DOHH2 (cell line): ENCODE data around the gene ITPR2.

Experiments used
- H3F3A ChIP-seq: fragments of 200-600 bp; sonication (generic), shearing (Covaris generic); 2 replicates; pipeline ENCODE4 v1.6.0; 2016; ENCODE audit warnings: antibody characterized with exemption, mild to moderate bottlenecking; ENCODE audit not compliant: control insufficient read depth, insufficient read depth
- H3K27ac ChIP-seq: fragments of 200-600 bp; sonication (generic); 2 replicates; pipeline ENCODE4 v1.5.1; 2014; ENCODE audit warnings: low read depth, mild to moderate bottlenecking, low read length, moderate library complexity
- H3K27me3 ChIP-seq: fragments of 200-600 bp; sonication (generic); 2 replicates; pipeline ENCODE4 v1.6.1; 2014; ENCODE audit warnings: mild to moderate bottlenecking, low read length, mixed read lengths; ENCODE audit not compliant: control insufficient read depth
- H3K36me3 ChIP-seq: fragments of 200-600 bp; sonication (generic); 2 replicates; pipeline ENCODE4 v1.6.1; 2014; ENCODE audit warnings: mild to moderate bottlenecking, low read length, moderate library complexity, mixed read lengths; ENCODE audit not compliant: control insufficient read depth
- H3K4me1 ChIP-seq: fragments of 200-600 bp; sonication (generic); 2 replicates; pipeline ENCODE4 v1.6.1; 2014; ENCODE audit warnings: mild to moderate bottlenecking, low read length, mixed read lengths; ENCODE audit not compliant: control insufficient read depth
- H3K4me2 ChIP-seq: fragments of 200-600 bp; sonication (generic); 2 replicates; pipeline ENCODE4 v1.6.0; 2014; ENCODE audit warnings: mild to moderate bottlenecking, low read length, moderate library complexity
- H3K4me3 ChIP-seq: fragments of 200-600 bp; sonication (generic); 2 replicates; pipeline ENCODE4 v1.5.1; 2014; ENCODE audit warnings: mild to moderate bottlenecking, low read length, mixed read lengths
- H3K79me2 ChIP-seq: fragments of 200-600 bp; sonication (generic); 2 replicates; pipeline ENCODE4 v1.6.1; 2014; ENCODE audit warnings: mild to moderate bottlenecking, low read length, mixed read lengths; ENCODE audit not compliant: control insufficient read depth
- H3K9me2 ChIP-seq: fragments of 200-600 bp; sonication (generic); replicated peaks from 2 replicates; pipeline ENCODE4 v1.6.1; 2014; ENCODE audit warnings: mild to moderate bottlenecking, low read length, mixed read lengths; ENCODE audit not compliant: control insufficient read depth
- H3K9me3 ChIP-seq: fragments of 200-600 bp; sonication (generic); 2 replicates; pipeline ENCODE4 v1.6.1; 2014; ENCODE audit warnings: antibody characterized with exemption, low read length, mixed read lengths; ENCODE audit not compliant: control insufficient read depth, insufficient read depth
- H4K20me1 ChIP-seq: fragments of 200-600 bp; sonication (generic); 2 replicates; pipeline ENCODE4 v1.6.0; 2014; ENCODE audit warnings: low read depth, mild to moderate bottlenecking, antibody characterized with exemption, low read length, moderate library complexity; ENCODE audit not compliant: control insufficient read depth, insufficient read depth
- CTCF ChIP-seq: fragments of 200-600 bp; sonication (generic); IDR thresholded peaks from one replicate; pipeline ENCODE4 v1.5.1; 2014; ENCODE audit warnings: antibody characterized with exemption, mild to moderate bottlenecking, low read depth, low read length; ENCODE audit not compliant: poor library complexity, severe bottlenecking
- EZH2phosphoT487 ChIP-seq: fragments of 200-600 bp; sonication (generic); IDR thresholded peaks from 2 replicates; pipeline ENCODE4 v1.6.1; 2017; ENCODE audit warnings: borderline replicate concordance, mild to moderate bottlenecking, antibody characterized with exemption, low read length, moderate library complexity, mixed read lengths

The ITPR2 gene

GRCh38 chr12:26831951-26832821 is 808 bp downstream of the ITPR2 start:
- Histone ChIP-seq H3K27ac (peak overlapping the region; percentile 87), H3F3A (peaks cover 6% of the 10 kb centered on the region; the same call in 1 of the 2 replicates), H3K4me3 (peak overlapping the region; percentile 97), H3K9me2 (no peaks in the 10 kb centered on the region), H4K20me1 (peaks cover 12% of the 10 kb centered on the region), H3K79me2 (peaks cover 48% of the 10 kb centered on the region), H3K27me3 (no peaks in the 10 kb centered on the region), H3K9me3 (no peaks in the 10 kb centered on the region), H3K4me2 (peak overlapping the region; percentile 96), H3K4me1 (peaks cover 53% of the 10 kb centered on the region), H3K36me3 (peaks cover 12% of the 10 kb centered on the region)
- TF ChIP-seq CTCF: peak; percentile 20
- no peak for TF ChIP-seq EZH2phosphoT487

GRCh38 chr12:26830783-26831551 is 2.0 kb downstream of the ITPR2 start:
- H3K9me3 ChIP-seq: no peaks in the 10 kb centered on the region
- no peak for TF ChIP-seq CTCF
- H3K27ac ChIP-seq: no peak overlapping the region
- H3K36me3 ChIP-seq: peaks cover 12% of the 10 kb centered on the region
- peaks cover 59% of the 10 kb centered on the region for H3K4me1 ChIP-seq
- H3K4me3 ChIP-seq: peak overlapping the region; percentile 65
- peaks cover 3% of the 10 kb centered on the region; the same call in 1 of the 2 replicates for H3F3A ChIP-seq
- H3K9me2 ChIP-seq: no peaks in the 10 kb centered on the region
- peak overlapping the region; percentile 70 for H3K4me2 ChIP-seq
- H4K20me1 ChIP-seq: peaks cover 12% of the 10 kb centered on the region
- peaks cover 60% of the 10 kb centered on the region for H3K79me2 ChIP-seq
- no peaks in the 10 kb centered on the region for H3K27me3 ChIP-seq

GRCh38 chr12:26830363-26830762 is 2.6 kb downstream of the ITPR2 start:
- Histone ChIP-seq H3K27me3 (no peaks in the 10 kb centered on the region), H3K79me2 (peaks cover 66% of the 10 kb centered on the region), H4K20me1 (peaks cover 12% of the 10 kb centered on the region), H3K4me3 (peak overlapping the region; percentile 65), H3K4me2 (peak overlapping the region; percentile 70), H3K9me2 (no peaks in the 10 kb centered on the region), H3K4me1 (peaks cover 65% of the 10 kb centered on the region), H3K9me3 (no peaks in the 10 kb centered on the region), H3K36me3 (peaks cover 12% of the 10 kb centered on the region), H3K27ac (no peak overlapping the region), H3F3A (peaks cover 3% of the 10 kb centered on the region; the same call in 1 of the 2 replicates)
- no peak for TF ChIP-seq CTCF
- no peak for TF ChIP-seq EZH2phosphoT487
